ENCODE measurements around the gene GLTPD2. TPM values are rescaled to one million over a fixed set of nuclear protein-coding genes. Genes with fewer than 3 reads are reported as not detected.

GLTPD2 gene
- total RNA-seq, 4 donors from 2014 or later, result not detected

GRCh38 chr17:4815043-4815675 lies 26.4 kb downstream of the GLTPD2 start:
- H3K9me3 ChIP-seq, result no peaks in the 10 kb centered on the region
- H3K4me1 ChIP-seq, result no peaks in the 10 kb centered on the region
- ATAC-seq, result no peak
- no peak overlapping the region for H3K27ac ChIP-seq
- H3K4me3 ChIP-seq, result no peak overlapping the region
- WGBS, 2 donors (ENCODE audit: low coverage in 1 of 2), result 76 to 79% methylated on average over 5 to 7 of the region's 7 CpGs
- TF ChIP-seq EP300 (IDR thresholded peaks at IDR 0.05) (no peak), POLR2A (IDR thresholded peaks at IDR 0.05) (no peak), POLR2AphosphoS5 (IDR thresholded peaks at IDR 0.05) (no peak)
- TF ChIP-seq, protein P1, sequence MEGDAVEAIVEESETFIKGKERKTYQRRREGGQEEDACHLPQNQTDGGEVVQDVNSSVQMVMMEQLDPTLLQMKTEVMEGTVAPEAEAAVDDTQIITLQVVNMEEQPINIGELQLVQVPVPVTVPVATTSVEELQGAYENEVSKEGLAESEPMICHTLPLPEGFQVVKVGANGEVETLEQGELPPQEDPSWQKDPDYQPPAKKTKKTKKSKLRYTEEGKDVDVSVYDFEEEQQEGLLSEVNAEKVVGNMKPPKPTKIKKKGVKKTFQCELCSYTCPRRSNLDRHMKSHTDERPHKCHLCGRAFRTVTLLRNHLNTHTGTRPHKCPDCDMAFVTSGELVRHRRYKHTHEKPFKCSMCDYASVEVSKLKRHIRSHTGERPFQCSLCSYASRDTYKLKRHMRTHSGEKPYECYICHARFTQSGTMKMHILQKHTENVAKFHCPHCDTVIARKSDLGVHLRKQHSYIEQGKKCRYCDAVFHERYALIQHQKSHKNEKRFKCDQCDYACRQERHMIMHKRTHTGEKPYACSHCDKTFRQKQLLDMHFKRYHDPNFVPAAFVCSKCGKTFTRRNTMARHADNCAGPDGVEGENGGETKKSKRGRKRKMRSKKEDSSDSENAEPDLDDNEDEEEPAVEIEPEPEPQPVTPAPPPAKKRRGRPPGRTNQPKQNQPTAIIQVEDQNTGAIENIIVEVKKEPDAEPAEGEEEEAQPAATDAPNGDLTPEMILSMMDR (IDR thresholded peaks at IDR 0.05), result no peak
- peaks cover 0 to 77% of the 10 kb centered on the region in 2 donors for H3K36me3 ChIP-seq
- H3K27me3 ChIP-seq, result no peaks in the 10 kb centered on the region

GRCh38 chr17:4816826-4817225 lies 28.1 kb downstream of the GLTPD2 start:
- Histone ChIP-seq H3K4me3 (no peak overlapping the region), H3K27me3 (no peaks in the 10 kb centered on the region), H3K36me3 (peaks cover 0 to 77% of the 10 kb centered on the region in 2 donors), H3K27ac (no peak overlapping the region), H3K9me3 (no peaks in the 10 kb centered on the region), H3K4me1 (no peaks in the 10 kb centered on the region)
- TF ChIP-seq, protein P1 (IDR thresholded peaks at IDR 0.05), result no peak
- TF ChIP-seq EP300 (IDR thresholded peaks at IDR 0.05) (no peak), POLR2A (IDR thresholded peaks at IDR 0.05) (no peak)
- 80 to 100% methylated on average over 1 of the region's 13 CpGs for WGBS, 2 donors (ENCODE audit: low coverage in 1 of 2)
- ATAC-seq, result no peak

DNA sequence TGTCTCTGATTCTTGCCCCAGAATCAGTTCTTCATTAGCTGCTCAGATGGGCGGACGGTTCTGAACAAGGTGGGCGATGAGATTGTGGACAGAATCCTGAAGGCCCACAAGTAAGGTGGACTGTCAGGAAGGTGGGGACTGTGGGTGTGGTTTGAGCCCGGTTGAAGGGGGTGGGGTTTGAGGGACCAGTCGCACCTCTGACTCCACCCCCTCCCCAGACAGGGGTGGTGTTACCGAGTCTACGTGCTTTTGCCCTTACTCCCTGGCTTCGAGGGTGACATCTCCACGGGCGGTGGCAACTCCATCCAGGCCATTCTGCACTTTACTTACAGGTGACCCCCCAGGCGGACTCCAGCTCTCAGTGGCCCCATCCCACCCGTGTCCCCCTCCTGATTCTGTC lies 29.5 kb downstream of the GLTPD2 start:
- Histone ChIP-seq H3K27ac (no peak overlapping the region), H3K4me3 (no peak overlapping the region), H3K36me3 (peaks cover 0 to 91% of the 10 kb centered on the region in 2 donors), H3K27me3 (no peaks in the 10 kb centered on the region), H3K4me1 (no peaks in the 10 kb centered on the region), H3K9me3 (no peaks in the 10 kb centered on the region)
- WGBS, 2 donors (ENCODE audit: low coverage in 1 of 2), result 86% methylated on average over 7 of the region's 12 CpGs; no CpG with 5 or more reads in 1 of the 2 donors
- no peak for ATAC-seq
- TF ChIP-seq, protein P1 (IDR thresholded peaks at IDR 0.05), result no peak
- TF ChIP-seq POLR2A (IDR thresholded peaks at IDR 0.05) (no peak), EP300 (IDR thresholded peaks at IDR 0.05) (no peak), POLR2AphosphoS5 (IDR thresholded peaks at IDR 0.05) (no peak)

DNA sequence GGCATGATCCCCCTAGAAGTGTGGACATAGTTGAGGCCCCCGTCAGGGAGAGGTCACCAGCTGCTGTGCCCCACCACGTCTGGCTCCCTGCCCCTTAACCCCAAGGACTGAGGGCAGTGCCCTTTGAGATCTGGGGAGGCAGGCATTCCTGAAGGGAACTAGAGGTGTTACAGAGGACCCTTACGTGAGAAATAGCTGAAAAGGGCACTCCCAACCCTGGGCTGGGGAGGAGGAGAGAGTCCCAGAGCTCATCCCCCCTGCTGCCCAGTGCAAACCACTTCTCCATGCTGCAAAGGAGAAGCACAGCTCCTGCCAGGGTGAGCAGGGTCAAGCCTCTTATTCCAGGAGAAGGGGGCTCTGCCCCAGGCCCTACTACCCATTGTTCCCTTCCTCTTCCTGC lies 34.1 kb downstream of the GLTPD2 start:
- H3K4me3 ChIP-seq, result no peak overlapping the region
- no peak for ATAC-seq
- no peaks in the 10 kb centered on the region for H3K9me3 ChIP-seq
- H3K4me1 ChIP-seq, result no peaks in the 10 kb centered on the region
- WGBS, 2 donors (ENCODE audit: low coverage in 1 of 2), result no CpG with 5 or more reads among the region's 3 CpGs
- peaks cover 0 to 62% of the 10 kb centered on the region in 2 donors for H3K36me3 ChIP-seq
- H3K27me3 ChIP-seq, result no peaks in the 10 kb centered on the region
- H3K27ac ChIP-seq, result no peak overlapping the region
- no peak for TF ChIP-seq POLR2A (IDR thresholded peaks at IDR 0.05)

DNA sequence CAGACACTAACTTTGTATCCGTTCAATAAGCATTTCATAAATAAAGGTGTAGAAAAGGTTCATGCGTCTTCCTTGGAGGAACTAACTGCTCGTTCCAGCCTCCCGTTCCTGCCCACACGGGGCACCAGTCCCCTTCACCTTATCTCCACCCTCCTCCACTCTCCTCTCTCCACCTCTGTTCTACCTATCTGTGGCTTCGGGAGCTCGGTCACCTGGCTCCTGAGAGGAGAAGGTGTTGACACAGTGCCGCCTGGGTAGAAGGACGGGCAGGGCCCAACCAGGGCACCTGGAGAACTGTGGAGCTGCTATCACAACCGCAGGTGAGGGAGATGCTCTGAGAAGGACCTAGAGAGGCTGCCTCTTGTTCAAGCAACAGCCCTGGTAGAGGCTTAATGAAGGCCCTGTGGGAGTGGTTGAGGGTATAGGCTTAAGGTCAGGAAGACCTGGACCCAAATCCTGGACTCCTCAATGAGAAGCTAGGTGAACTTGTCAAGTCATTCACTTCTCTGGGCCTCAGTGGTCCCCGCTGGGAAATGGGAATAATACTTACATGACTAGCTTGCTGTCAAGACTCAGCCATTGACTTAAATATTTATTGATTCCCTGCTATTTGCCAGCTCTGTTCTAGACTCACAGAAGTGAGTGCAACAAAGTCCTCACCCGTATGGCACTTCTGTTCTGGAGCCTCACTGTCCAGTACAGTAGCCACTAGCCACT lies 34.8 kb downstream of the GLTPD2 start:
- no peak for ATAC-seq
- Histone ChIP-seq H3K4me1 (no peaks in the 10 kb centered on the region), H3K27me3 (no peaks in the 10 kb centered on the region), H3K4me3 (no peak overlapping the region), H3K9me3 (no peaks in the 10 kb centered on the region), H3K27ac (no peak overlapping the region), H3K36me3 (peaks cover 0 to 55% of the 10 kb centered on the region in 2 donors)
- 58 to 65% methylated on average over 7 to 8 of the region's 12 CpGs for WGBS, 2 donors (ENCODE audit: low coverage in 1 of 2)
- no peak for TF ChIP-seq POLR2A (IDR thresholded peaks at IDR 0.05)
- TF ChIP-seq POLR2AphosphoS5 (IDR thresholded peaks at IDR 0.05), result no peak
- TF ChIP-seq, protein P1 (IDR thresholded peaks at IDR 0.05), result no peak
- no peak for TF ChIP-seq EP300 (IDR thresholded peaks at IDR 0.05)
